DOHH2 (cell line): ENCODE results near the gene CCR7.

ENCODE experiments used
- EZH2phosphoT487 ChIP-seq: fragments of 200-600 bp; sonication (generic); IDR thresholded peaks from 2 replicates; pipeline ENCODE4 v1.6.1; 2017; ENCODE audit warnings: borderline replicate concordance, mild to moderate bottlenecking, antibody characterized with exemption, low read length, moderate library complexity, mixed read lengths
- TF ChIP-seq, protein P1 (sequence below): fragments of 200-600 bp; sonication (generic); IDR thresholded peaks from one replicate; pipeline ENCODE4 v1.5.1; 2014; ENCODE audit warnings: antibody characterized with exemption, mild to moderate bottlenecking, low read depth, low read length; ENCODE audit not compliant: poor library complexity, severe bottlenecking

DNA sequence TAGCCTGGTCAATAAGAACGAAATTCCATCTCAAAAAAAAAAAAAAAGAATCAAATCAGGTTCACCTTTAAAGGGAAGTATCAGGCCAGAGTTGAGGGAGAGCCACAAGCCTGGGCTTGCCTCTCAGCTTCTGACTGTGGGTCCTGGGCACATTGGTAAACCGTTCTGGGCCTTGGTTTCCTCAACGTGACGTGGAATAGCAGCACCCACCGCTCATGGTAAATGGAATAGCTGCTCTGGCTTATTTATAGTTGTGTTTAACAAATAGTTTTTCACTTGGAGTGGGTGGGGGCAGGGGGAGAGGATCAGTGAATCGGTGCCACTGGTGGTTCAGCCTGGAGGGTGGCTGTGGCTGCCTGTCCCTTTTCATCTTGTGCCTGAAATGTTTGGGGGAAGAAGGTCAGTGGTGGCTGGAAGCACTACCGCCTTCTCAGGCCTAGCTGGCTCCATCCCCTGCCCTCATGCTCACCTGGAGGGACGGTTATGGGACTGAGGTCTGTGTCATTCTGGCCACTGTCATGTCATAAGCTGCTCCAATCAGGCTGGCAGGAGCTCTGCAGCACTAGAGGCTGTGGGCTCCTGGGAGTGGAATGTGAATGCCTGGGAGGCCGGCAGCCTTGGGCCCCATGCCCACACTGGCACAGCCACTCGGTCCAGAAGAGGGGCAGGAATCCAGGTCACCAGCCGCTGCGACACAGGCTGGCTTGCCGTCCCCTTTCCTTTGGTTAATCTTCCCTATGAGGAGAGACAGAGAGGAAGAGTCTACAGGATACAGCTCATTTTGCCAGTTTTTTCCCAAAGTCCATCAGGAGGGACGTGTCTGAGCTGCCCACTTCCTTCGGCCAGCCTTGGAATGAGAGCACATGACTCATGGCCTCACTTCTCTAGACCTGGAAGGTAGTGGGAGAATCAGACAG lies 27.0 kb downstream of the CCR7 start:
- TF ChIP-seq, protein P1, sequence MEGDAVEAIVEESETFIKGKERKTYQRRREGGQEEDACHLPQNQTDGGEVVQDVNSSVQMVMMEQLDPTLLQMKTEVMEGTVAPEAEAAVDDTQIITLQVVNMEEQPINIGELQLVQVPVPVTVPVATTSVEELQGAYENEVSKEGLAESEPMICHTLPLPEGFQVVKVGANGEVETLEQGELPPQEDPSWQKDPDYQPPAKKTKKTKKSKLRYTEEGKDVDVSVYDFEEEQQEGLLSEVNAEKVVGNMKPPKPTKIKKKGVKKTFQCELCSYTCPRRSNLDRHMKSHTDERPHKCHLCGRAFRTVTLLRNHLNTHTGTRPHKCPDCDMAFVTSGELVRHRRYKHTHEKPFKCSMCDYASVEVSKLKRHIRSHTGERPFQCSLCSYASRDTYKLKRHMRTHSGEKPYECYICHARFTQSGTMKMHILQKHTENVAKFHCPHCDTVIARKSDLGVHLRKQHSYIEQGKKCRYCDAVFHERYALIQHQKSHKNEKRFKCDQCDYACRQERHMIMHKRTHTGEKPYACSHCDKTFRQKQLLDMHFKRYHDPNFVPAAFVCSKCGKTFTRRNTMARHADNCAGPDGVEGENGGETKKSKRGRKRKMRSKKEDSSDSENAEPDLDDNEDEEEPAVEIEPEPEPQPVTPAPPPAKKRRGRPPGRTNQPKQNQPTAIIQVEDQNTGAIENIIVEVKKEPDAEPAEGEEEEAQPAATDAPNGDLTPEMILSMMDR: no peak
- TF ChIP-seq EZH2phosphoT487: no peak
